Fibroblast of lung (primary cell): ENCODE data around the gene PLD1.

Experiments
- CTCF ChIP-seq, 2 donors: IDR thresholded peaks in 1 of 2; conservative IDR thresholded peaks in 1 of 2; 1 replicate in 1 of 2; 2 replicates in 1 of 2; pipeline ENCODE4 v1.5.1; 2011 to 2012; ENCODE audit warnings: low read length in 2 of 2, control low read depth in 1 of 2, inconsistent platforms in 1 of 2, low read depth in 1 of 2, mild to moderate bottlenecking in 1 of 2
- EZH2 ChIP-seq: IDR thresholded peaks from 2 replicates; pipeline ENCODE4 v1.5.1; 2012; ENCODE audit warnings: low read length, control low read depth, mild to moderate bottlenecking; ENCODE audit errors: missing control alignments

- TF ChIP-seq CTCF (conservative IDR thresholded peaks at IDR 0.05 in 1 of 2, IDR thresholded peaks at IDR 0.05 in 1 of 2; ENCODE audit: low read depth in 1 of 2, low read length in 2 of 2) (no peak), EZH2 (no peak)
These were observed 747 bp downstream of the PLD1 start for GRCh38 chr3:171809611-171809860.
